D721Med (cell line): ENCODE measurements around the gene P4HA3.

Experiments
- DNase-seq: peaks from one replicate; pipeline ENCODE4 v3.0.0; 2011; ENCODE audit warnings: low spot score; ENCODE audit not compliant: insufficient read length
- FAIRE-seq: peaks from 2 replicates; lab custom pipeline; 2011; peaks lifted over from hg19 to GRCh38; lab: Jason Lieb, UNC
- TF ChIP-seq, protein P1 (sequence below): IDR thresholded peaks from 2 replicates; pipeline ENCODE4 v1.5.1; 2012; ENCODE audit warnings: mild to moderate bottlenecking, control low read depth; ENCODE audit not compliant: insufficient read depth; ENCODE audit errors: missing control alignments

The P4HA3 gene

DNA sequence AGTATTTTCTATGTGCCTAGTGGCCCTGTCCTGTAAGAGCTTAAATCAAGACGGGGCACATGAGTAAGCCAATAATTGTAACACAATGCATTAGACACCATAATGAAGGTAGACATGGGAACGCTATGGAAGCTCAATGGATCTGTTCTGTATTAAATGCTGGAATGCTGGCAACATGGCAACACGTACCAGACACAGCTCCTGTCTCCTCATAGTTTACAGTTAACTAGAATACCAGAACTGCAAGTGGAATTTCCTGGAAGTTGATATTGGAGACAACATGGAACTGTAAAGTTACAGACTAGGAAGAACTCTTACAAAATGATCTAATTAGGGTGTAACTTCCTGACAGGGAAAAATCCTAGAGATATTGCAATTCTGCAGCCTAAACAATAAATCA is 12.4 kb downstream of the P4HA3 start:
- DNase-seq: no peak
- no peak for FAIRE-seq
- TF ChIP-seq, protein P1, sequence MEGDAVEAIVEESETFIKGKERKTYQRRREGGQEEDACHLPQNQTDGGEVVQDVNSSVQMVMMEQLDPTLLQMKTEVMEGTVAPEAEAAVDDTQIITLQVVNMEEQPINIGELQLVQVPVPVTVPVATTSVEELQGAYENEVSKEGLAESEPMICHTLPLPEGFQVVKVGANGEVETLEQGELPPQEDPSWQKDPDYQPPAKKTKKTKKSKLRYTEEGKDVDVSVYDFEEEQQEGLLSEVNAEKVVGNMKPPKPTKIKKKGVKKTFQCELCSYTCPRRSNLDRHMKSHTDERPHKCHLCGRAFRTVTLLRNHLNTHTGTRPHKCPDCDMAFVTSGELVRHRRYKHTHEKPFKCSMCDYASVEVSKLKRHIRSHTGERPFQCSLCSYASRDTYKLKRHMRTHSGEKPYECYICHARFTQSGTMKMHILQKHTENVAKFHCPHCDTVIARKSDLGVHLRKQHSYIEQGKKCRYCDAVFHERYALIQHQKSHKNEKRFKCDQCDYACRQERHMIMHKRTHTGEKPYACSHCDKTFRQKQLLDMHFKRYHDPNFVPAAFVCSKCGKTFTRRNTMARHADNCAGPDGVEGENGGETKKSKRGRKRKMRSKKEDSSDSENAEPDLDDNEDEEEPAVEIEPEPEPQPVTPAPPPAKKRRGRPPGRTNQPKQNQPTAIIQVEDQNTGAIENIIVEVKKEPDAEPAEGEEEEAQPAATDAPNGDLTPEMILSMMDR: no peak

DNA sequence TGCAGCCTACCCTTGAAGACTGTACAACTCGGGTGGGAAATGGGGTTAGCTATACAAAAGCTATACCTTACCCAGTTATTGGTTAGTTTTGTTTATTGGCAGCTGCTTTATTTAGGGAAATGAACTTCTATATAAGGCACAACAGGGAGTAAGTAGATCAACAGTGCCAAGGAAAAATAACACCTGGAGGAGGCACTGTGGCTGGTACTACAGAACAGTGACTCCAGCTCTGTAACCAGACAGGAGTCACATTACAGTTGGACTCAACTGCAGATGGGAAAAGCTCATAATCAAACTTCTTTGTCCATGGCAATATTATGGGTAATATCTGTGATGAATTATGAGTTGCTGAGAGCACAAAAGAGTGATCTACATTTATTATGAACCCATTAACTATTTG is 14.0 kb downstream of the P4HA3 start:
- DNase-seq (no peak), FAIRE-seq (no peak)
- TF ChIP-seq, protein P1: no peak

DNA sequence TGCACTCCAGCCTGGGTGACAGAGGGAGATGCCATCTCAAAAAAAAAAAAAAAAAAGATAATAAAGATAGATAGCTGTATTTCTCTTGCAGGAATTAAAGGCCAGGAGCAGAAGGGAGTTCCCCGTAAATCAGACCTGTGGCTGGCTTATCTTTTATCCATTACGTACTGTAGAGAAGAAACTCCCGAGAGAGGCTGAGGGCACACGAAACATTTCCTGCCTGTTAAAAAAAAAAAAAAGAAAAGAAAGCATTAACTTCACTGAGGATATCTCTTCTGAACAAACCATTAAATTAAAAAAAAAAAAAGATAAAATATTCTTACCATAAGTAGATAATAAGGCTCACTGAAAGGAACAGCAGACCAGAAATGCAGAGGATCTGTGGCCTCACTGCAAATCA is 22.5 kb downstream of the P4HA3 start:
- no peak for FAIRE-seq
- DNase-seq: no peak
- TF ChIP-seq, protein P1: no peak

DNA sequence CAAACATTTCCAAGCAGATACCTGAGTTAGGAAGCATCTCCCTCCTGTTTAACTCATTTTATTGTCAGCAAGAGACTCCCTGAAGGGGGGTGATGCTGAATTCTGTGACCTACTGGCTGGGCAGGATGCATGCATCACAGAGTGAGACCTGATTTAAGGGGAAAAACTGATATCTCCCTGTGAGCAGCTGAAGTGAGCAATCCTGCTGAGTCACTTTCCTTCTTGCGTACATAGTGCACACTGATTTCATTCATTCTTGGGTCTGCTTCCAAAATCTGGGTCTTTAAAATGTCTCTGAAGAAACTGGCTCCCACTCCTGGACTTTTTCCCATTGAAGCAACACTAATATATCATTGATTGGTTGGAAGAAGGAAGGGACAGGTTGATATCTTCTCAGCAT is 23.3 kb downstream of the P4HA3 start:
- FAIRE-seq: no peak
- TF ChIP-seq, protein P1: no peak
- no peak for DNase-seq

DNA sequence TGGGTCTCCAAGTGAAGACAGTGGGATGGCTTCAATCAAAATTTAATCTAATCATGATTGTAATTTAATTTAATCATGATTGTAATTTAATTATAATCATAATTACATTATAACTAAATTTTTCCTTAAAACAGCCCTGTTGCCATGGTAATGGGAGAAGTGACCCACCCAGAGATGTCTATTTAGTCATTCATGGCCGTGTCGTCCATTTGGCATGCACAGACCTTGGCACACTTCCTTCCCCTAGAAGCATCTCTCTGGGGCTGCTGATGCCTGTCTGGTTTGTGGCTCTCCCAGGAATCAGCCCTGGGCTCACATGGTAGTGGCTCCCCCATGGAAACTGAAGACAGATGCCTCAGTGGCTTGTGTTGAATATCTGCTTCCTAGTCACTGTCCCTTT is 27.0 kb downstream of the P4HA3 start:
- DNase-seq: no peak

DNA sequence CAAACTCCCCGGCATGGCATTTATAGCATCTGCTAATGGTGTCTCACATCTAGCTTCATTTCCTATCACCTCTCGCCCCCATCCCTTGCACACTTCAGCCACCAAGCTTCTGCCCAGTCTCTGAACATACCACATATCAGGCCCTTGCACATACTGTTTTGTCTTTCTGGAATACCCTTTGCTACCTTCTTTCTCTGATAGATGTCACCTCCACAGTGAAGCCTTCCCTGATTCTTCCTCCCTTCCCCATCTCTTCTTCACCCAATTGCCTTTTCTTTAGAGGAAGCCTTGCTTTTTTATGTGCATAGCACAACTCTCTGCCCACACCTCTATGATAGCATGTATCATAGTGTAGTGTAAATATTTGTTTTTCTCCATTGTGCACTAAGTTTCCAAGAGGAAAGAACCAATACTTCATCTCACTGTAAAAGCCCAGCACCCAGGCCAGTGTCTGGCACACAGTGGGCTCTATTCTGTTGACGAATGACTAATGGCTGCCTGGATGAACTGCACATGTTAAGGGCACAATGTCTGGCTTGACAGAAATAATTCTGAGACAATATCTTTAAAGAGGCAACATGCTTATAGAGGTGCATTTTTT is 27.8 kb downstream of the P4HA3 start:
- no peak for DNase-seq
- FAIRE-seq: no peak
- TF ChIP-seq, protein P1: no peak

More for the DNA sequence above, 27.0 kb downstream of the P4HA3 start:
- TF ChIP-seq, protein P1: no peak
- FAIRE-seq: no peak

DNA sequence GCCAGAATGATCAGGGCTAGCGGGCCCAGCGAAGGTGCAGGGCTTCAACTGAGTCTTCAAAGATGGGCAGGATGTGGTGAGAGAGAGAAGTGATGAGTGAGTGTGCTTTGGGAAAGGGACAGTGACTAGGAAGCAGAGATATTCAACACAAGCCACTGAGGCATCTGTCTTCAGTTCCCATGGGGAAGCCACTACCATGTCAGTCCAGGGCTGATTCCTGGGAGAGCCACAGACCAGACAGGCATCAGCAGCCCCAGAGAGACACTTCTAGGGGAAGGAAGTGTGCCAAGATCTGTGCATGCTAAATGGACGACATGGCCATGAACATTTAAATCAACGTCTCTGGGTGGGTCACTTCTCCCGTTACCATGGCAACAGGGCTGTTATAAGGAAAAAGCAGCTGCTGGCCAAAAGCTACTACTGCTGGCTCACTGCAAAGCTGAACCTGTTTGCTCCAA is 28.5 kb downstream of the P4HA3 start:
- TF ChIP-seq, protein P1: no peak
- FAIRE-seq: no peak
- no peak for DNase-seq
